Heart left ventricle (tissue), 13 donors: ENCODE results near the gene BET1L.

Source experiments
- CTCF ChIP-seq, 12 donors: fragments of 200-600 bp; sonication (generic) in 4 of 12; IDR thresholded peaks; one replicate each; pipeline versions ENCODE4 v1.5.0 to v1.8.0; 2018 to 2022; ENCODE audit warnings: antibody characterized with exemption in 12 of 12, mild to moderate bottlenecking in 5 of 12
- POLR2A ChIP-seq, 2 donors: fragments of 450-650 bp; IDR thresholded peaks; one replicate each; pipeline ENCODE4 v1.6.1; 2017; ENCODE audit warnings: antibody characterized with exemption in 2 of 2, mild to moderate bottlenecking in 2 of 2, moderate library complexity in 2 of 2
- donor health status: ischemic (EF 13 %, LVEDD 7.1; RV severe dilation, severe dysfunction).
- donor health status: DM: no; HTN: yes; CAD: no.
- donor health status: DM: no; HTN: no; CAD: no.
- donor health status: ischemic (EF 25% LVEDD 6.9; RV normal size, moderate dysfunction).
- donor health status: ischemic (EF 25% LVEDD 5.7; RV mildly dilated, moderate dysfunction).
- donor health status: ischemic (EF 35%, LVEDD 5.7; RV mildly dilated, moderate dysfunction).
- donor health status: nonischemic (EF 11% LVEDD 7.7; RV severe dilation, severe dysfunction).
- donor health status: DM: yes; HTN: yes; CAD: no.
- donor health status: PGD.
- donor health status: ischemic (EF 29% LVEDD 5.4; RV normal size, mild dysfunction).
- donor health status: nonischemic (EF 23%, LVEDD 6.1; RV moderate dilation, normal function).

- TF ChIP-seq POLR2A (IDR thresholded peaks at IDR 0.05) (no peak), CTCF (IDR thresholded peaks at IDR 0.05) (no peak)
Measured at GRCh38 chr11:202490-202889, 4.7 kb downstream of the BET1L start.
